Measurements from ENCODE around the gene KANK2.

DNA sequence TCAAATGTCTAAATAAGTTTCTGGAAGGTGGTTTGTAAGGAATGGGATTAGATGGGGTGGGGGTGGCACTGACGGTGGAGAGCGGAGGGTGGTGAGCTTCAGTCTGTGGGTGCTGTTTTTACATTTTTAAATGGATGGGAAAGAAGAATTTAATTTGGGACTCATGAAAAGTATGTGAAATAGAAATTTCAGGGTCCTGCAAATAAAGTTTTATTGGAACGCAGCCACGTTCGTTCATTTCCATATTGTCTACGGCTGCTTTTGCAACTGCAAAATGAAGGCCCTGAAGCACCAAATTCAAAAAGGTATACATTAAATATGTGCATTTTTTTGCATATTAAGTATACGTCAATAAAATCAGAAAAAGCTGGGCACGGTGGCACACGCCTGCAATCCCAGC, 9.9 kb downstream of the KANK2 start:
- TF ChIP-seq, protein P1, sequence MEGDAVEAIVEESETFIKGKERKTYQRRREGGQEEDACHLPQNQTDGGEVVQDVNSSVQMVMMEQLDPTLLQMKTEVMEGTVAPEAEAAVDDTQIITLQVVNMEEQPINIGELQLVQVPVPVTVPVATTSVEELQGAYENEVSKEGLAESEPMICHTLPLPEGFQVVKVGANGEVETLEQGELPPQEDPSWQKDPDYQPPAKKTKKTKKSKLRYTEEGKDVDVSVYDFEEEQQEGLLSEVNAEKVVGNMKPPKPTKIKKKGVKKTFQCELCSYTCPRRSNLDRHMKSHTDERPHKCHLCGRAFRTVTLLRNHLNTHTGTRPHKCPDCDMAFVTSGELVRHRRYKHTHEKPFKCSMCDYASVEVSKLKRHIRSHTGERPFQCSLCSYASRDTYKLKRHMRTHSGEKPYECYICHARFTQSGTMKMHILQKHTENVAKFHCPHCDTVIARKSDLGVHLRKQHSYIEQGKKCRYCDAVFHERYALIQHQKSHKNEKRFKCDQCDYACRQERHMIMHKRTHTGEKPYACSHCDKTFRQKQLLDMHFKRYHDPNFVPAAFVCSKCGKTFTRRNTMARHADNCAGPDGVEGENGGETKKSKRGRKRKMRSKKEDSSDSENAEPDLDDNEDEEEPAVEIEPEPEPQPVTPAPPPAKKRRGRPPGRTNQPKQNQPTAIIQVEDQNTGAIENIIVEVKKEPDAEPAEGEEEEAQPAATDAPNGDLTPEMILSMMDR (IDR thresholded peaks at IDR 0.05): no peak
- TF ChIP-seq POLR2AphosphoS5 (IDR thresholded peaks at IDR 0.05; ENCODE audit: insufficient read depth in 1 of 2, low read depth in 1 of 2) (no peak), POLR2A (IDR thresholded peaks at IDR 0.05) (no peak)
